ENCODE data around the gene MT1HL1. TPM values are rescaled to one million over a fixed set of nuclear protein-coding genes. Genes with fewer than 3 reads are reported as not detected.

The MT1HL1 gene
- total RNA-seq, 1 donor from 2014 or later, result not detected

DNA sequence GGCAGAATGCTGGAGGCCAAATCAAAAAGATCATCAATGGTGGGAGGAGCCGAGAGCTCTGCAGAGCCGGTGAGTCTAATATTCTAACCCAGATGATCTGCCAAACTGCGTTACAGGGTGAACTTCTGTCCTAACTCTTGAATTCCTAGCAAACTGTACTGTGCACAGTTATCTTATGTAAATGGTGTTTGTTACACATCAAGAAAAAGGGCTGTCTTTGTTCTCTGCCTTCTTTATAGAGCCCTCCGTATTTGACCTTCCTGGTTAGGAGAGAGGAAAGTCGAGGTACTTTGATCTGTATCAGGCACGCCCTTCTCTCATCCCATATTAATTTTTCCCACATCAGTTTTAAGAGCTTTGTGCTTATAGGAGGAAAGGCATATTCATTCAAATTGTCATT lies 37.6 kb downstream of the MT1HL1 start:
- DNase-seq (ENCODE audit: extremely low spot score, unreplicated experiment), result no peak
- H3K36me3 Mint-ChIP-seq (ENCODE audit: unreplicated experiment), result no peaks in the 10 kb centered on the region
- no peaks in the 10 kb centered on the region for H3K27me3 Mint-ChIP-seq (ENCODE audit: unreplicated experiment)
- H3K4me3 Mint-ChIP-seq (ENCODE audit: unreplicated experiment), result no peak overlapping the region
- H3K9me3 Mint-ChIP-seq (ENCODE audit: unreplicated experiment), result peaks cover 6% of the 10 kb centered on the region
- no peak overlapping the region for H3K27ac Mint-ChIP-seq (ENCODE audit: unreplicated experiment)
- TF ChIP-seq, protein P1, sequence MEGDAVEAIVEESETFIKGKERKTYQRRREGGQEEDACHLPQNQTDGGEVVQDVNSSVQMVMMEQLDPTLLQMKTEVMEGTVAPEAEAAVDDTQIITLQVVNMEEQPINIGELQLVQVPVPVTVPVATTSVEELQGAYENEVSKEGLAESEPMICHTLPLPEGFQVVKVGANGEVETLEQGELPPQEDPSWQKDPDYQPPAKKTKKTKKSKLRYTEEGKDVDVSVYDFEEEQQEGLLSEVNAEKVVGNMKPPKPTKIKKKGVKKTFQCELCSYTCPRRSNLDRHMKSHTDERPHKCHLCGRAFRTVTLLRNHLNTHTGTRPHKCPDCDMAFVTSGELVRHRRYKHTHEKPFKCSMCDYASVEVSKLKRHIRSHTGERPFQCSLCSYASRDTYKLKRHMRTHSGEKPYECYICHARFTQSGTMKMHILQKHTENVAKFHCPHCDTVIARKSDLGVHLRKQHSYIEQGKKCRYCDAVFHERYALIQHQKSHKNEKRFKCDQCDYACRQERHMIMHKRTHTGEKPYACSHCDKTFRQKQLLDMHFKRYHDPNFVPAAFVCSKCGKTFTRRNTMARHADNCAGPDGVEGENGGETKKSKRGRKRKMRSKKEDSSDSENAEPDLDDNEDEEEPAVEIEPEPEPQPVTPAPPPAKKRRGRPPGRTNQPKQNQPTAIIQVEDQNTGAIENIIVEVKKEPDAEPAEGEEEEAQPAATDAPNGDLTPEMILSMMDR (IDR thresholded peaks at IDR 0.05), result no peak
- H3K4me1 Mint-ChIP-seq (ENCODE audit: unreplicated experiment), result no peaks in the 10 kb centered on the region

DNA sequence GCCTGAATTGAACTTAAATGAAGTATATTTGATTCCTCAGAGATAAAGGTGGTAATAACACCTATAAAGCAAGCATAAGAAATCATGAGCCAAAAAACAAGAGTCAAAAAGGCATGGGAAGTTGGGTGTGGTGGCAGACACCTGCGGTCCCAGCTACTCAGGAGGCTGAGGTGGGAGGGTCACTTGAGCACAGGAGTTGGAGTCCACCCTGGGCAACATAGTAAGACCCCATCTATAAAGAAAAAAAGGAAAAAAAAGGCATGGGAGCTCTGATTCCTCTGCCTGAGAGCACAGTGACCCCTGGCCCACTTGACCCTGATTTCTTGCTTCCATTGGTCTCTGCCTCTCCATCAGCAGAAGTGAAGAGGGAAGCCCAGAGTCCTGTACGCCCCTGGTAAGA lies 40.3 kb downstream of the MT1HL1 start:
- TF ChIP-seq, protein P1 (IDR thresholded peaks at IDR 0.05), result no peak
- DNase-seq (ENCODE audit: extremely low spot score, unreplicated experiment), result no peak
- Mint-ChIP-seq H3K27me3 (ENCODE audit: unreplicated experiment) (no peaks in the 10 kb centered on the region), H3K4me1 (ENCODE audit: unreplicated experiment) (no peaks in the 10 kb centered on the region), H3K9me3 (ENCODE audit: unreplicated experiment) (peaks cover 8% of the 10 kb centered on the region), H3K36me3 (ENCODE audit: unreplicated experiment) (no peaks in the 10 kb centered on the region), H3K27ac (ENCODE audit: unreplicated experiment) (no peak overlapping the region), H3K4me3 (ENCODE audit: unreplicated experiment) (no peak overlapping the region)

DNA sequence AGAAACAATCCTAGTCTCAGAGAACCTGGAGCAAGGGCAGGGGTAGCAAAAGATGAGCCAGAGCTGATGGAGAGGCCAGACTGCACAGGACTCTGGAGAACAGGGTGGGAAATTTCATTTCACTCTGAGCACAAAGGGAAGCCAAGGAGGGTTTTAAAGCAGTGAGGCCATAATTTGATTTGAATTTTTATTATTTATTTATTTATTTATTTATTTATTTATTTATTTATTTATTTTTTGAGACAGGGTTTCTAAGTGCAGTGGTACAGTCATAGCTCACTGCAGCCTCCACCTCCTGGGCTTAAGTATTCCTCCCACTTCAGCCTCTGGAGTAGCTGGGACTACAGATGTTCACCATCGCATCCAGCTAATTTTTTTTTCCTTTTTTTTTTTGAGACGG lies 45.1 kb downstream of the MT1HL1 start:
- Mint-ChIP-seq H3K9me3 (ENCODE audit: unreplicated experiment) (peaks cover 17% of the 10 kb centered on the region), H3K27me3 (ENCODE audit: unreplicated experiment) (no peaks in the 10 kb centered on the region), H3K4me3 (ENCODE audit: unreplicated experiment) (no peak overlapping the region), H3K36me3 (ENCODE audit: unreplicated experiment) (no peaks in the 10 kb centered on the region), H3K27ac (ENCODE audit: unreplicated experiment) (no peak overlapping the region), H3K4me1 (ENCODE audit: unreplicated experiment) (no peaks in the 10 kb centered on the region)
- TF ChIP-seq, protein P1 (IDR thresholded peaks at IDR 0.05), result no peak
- no peak for DNase-seq (ENCODE audit: extremely low spot score, unreplicated experiment)

DNA sequence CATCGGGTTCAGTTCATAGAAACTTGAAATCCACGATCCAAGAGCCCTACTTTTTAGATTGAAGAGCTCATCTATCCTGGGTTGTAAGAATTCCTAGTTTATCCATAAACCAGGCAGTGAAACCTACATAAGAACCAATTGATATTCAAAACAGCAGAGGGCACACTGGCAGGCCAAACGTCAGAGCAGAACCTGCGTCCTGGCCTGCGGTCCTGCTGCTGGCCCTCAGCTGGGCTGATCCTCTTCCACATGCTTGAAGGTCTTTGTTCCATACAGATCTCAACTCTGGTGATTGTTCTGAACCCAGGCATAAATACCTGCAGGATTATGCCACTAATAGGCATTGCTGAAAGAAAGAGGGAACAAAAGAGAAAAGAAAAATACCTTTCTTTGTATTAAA lies 47.0 kb downstream of the MT1HL1 start:
- Mint-ChIP-seq H3K36me3 (ENCODE audit: unreplicated experiment) (no peaks in the 10 kb centered on the region), H3K9me3 (ENCODE audit: unreplicated experiment) (peaks cover 17% of the 10 kb centered on the region), H3K4me1 (ENCODE audit: unreplicated experiment) (no peaks in the 10 kb centered on the region), H3K27me3 (ENCODE audit: unreplicated experiment) (no peaks in the 10 kb centered on the region), H3K27ac (ENCODE audit: unreplicated experiment) (no peak overlapping the region), H3K4me3 (ENCODE audit: unreplicated experiment) (no peak overlapping the region)
- no peak for DNase-seq (ENCODE audit: extremely low spot score, unreplicated experiment)
- TF ChIP-seq, protein P1 (IDR thresholded peaks at IDR 0.05), result no peak

Other genes starting within 250 kb of the MT1HL1 start
- gene MTR, start 209.1 kb downstream of the MT1HL1 start, total RNA-seq, result 37.8 and 41.6 TPM in 2 replicates
- 0.03 and 0.05 TPM in 2 replicates for gene RYR2, start 37.7 kb upstream of the MT1HL1 start, total RNA-seq